Measurements from ENCODE around the gene MED25.
"Not testable (repeated sequence)": the region's sequence is repeated elsewhere in the genome, so short reads cannot be mapped to it uniquely, and the experiment has no call there.

The MED25 gene

GRCh38 chr19:49816590-49816989 lies 1.5 kb upstream of the MED25 start:
- Histone ChIP-seq H3K79me1 (replicated peaks; ENCODE audit: low read length, poor library complexity, severe bottlenecking) (peaks cover 14% of the 10 kb centered on the region), H3K27ac (ENCODE audit: low read length, poor library complexity, severe bottlenecking) (no peak overlapping the region), H3K14ac (ENCODE audit: low read length in 2 of 2) (no peak overlapping the region), H3K9ac (ENCODE audit: low read length) (peak overlapping the region; percentile 99), H2BK120ac (ENCODE audit: low read depth, low read length) (no peak overlapping the region), H3K27me3 (ENCODE audit: control insufficient read depth in 1 of 2, insufficient read depth in 1 of 2, low read length in 2 of 2) (no peaks in the 10 kb centered on the region), H3K4me2 (ENCODE audit: low read length, poor library complexity, severe bottlenecking) (no peak overlapping the region), H4K91ac (ENCODE audit: low read length) (no peak overlapping the region), H3K23ac (ENCODE audit: low read length in 2 of 2) (no peak overlapping the region), H2BK5ac (ENCODE audit: low read depth, low read length, poor library complexity, severe bottlenecking) (no peak overlapping the region), H2AK5ac (ENCODE audit: low read length, severe bottlenecking) (no peak overlapping the region), H2AFZ (ENCODE audit: low read depth, low read length) (no peak overlapping the region), H2BK15ac (ENCODE audit: low read depth, poor library complexity, severe bottlenecking) (no peak overlapping the region), H3K9me3 (ENCODE audit: control insufficient read depth, low read length) (no peaks in the 10 kb centered on the region), H3K4me3 (ENCODE audit: insufficient read depth in 1 of 2, low read depth in 1 of 2, low read length in 2 of 2) (peak overlapping the region in 1 of 2 experiments; percentile 99), H2BK12ac (ENCODE audit: low read length in 2 of 2) (no peak overlapping the region), H3K36me3 (ENCODE audit: control insufficient read depth in 1 of 2, insufficient read depth in 2 of 2, low read depth in 1 of 2, low read length in 2 of 2) (peaks cover 11% of the 10 kb centered on the region in 2 experiments), H3K18ac (ENCODE audit: low read depth in 1 of 2, low read length in 2 of 2) (no peak overlapping the region), H4K8ac (ENCODE audit: low read length) (no peak overlapping the region), H3K4ac (ENCODE audit: low read depth in 1 of 2, low read length in 2 of 2) (no peak overlapping the region), H3K4me1 (ENCODE audit: control insufficient read depth, insufficient read depth, low read depth, low read length) (peaks cover 18% of the 10 kb centered on the region)
- 94% methylated on average over 14 of the region's 14 CpGs for WGBS
- no peak for DNase-seq

- WGBS = 47% methylated on average over 16 of the region's 16 CpGs
- no peak overlapping the region for H2BK5ac ChIP-seq (ENCODE audit: low read depth, low read length, poor library complexity, severe bottlenecking)
- no peak overlapping the region for H4K8ac ChIP-seq (ENCODE audit: low read length)
- H3K27me3 ChIP-seq (ENCODE audit: control insufficient read depth in 1 of 2, insufficient read depth in 1 of 2, low read length in 2 of 2) = no peaks in the 10 kb centered on the region
- peaks cover 11% of the 10 kb centered on the region for H3K4me1 ChIP-seq (ENCODE audit: control insufficient read depth, insufficient read depth, low read depth, low read length)
- DNase-seq = peak; percentile 42
- no peaks in the 10 kb centered on the region for H3K9me3 ChIP-seq (ENCODE audit: control insufficient read depth, low read length)
- H3K36me3 ChIP-seq (ENCODE audit: control insufficient read depth in 1 of 2, insufficient read depth in 2 of 2, low read depth in 1 of 2, low read length in 2 of 2) = peaks cover 20 to 22% of the 10 kb centered on the region in 2 experiments
- peak overlapping the region; percentile 34 for H4K91ac ChIP-seq (ENCODE audit: low read length)
- H3K18ac ChIP-seq (ENCODE audit: low read depth in 1 of 2, low read length in 2 of 2) = peak overlapping the region; percentile 85 to 93
- H3K4me3 ChIP-seq (ENCODE audit: insufficient read depth in 1 of 2, low read depth in 1 of 2, low read length in 2 of 2) = peak overlapping the region; percentile 76 to 99
- H2AK5ac ChIP-seq (ENCODE audit: low read length, severe bottlenecking) = peak overlapping the region; percentile 10
- H3K14ac ChIP-seq (ENCODE audit: low read length in 2 of 2) = peak overlapping the region in 1 of 2 experiments; percentile 11
- peak overlapping the region; percentile 21 for H2AFZ ChIP-seq (ENCODE audit: low read depth, low read length)
- peak overlapping the region in 1 of 2 experiments; percentile 52 for H2BK12ac ChIP-seq (ENCODE audit: low read length in 2 of 2)
- peak overlapping the region; percentile 46 to 92 for H3K4ac ChIP-seq (ENCODE audit: low read depth in 1 of 2, low read length in 2 of 2)
- no peak overlapping the region for H3K27ac ChIP-seq (ENCODE audit: low read length, poor library complexity, severe bottlenecking)
- H3K23ac ChIP-seq (ENCODE audit: low read length in 2 of 2) = no peak overlapping the region
- peak overlapping the region; percentile 91 for H3K4me2 ChIP-seq (ENCODE audit: low read length, poor library complexity, severe bottlenecking)
- H2BK120ac ChIP-seq (ENCODE audit: low read depth, low read length) = peak overlapping the region; percentile 42
- peak overlapping the region; percentile 99 for H3K9ac ChIP-seq (ENCODE audit: low read length)
- peaks cover 22% of the 10 kb centered on the region for H3K79me1 ChIP-seq (replicated peaks; ENCODE audit: low read length, poor library complexity, severe bottlenecking)
- H2BK15ac ChIP-seq (ENCODE audit: low read depth, poor library complexity, severe bottlenecking) = no peak overlapping the region
Measured at GRCh38 chr19:49818649-49819370, 721 bp downstream of the MED25 start.

- not testable (repeated sequence) for H2BK5ac ChIP-seq (ENCODE audit: low read depth, low read length, poor library complexity, severe bottlenecking)
- WGBS = 93% methylated on average over 5 of the region's 7 CpGs
Measured at GRCh38 chr19:49819452-49820115, 1.5 kb downstream of the MED25 start.

GRCh38 chr19:49820125-49820524 lies 2.0 kb downstream of the MED25 start:
- Histone ChIP-seq H3K27ac (ENCODE audit: low read length, poor library complexity, severe bottlenecking) (no peak overlapping the region), H2BK120ac (ENCODE audit: low read depth, low read length) (no peak overlapping the region), H3K18ac (ENCODE audit: low read depth in 1 of 2, low read length in 2 of 2) (no peak overlapping the region), H4K8ac (ENCODE audit: low read length) (no peak overlapping the region), H2AFZ (ENCODE audit: low read depth, low read length) (no peak overlapping the region), H4K91ac (ENCODE audit: low read length) (no peak overlapping the region), H3K27me3 (ENCODE audit: control insufficient read depth in 1 of 2, insufficient read depth in 1 of 2, low read length in 2 of 2) (no peaks in the 10 kb centered on the region), H3K23ac (ENCODE audit: low read length in 2 of 2) (no peak overlapping the region), H2BK15ac (ENCODE audit: low read depth, poor library complexity, severe bottlenecking) (no peak overlapping the region), H3K36me3 (ENCODE audit: control insufficient read depth in 1 of 2, insufficient read depth in 2 of 2, low read depth in 1 of 2, low read length in 2 of 2) (peaks cover 25 to 27% of the 10 kb centered on the region in 2 experiments), H3K4me1 (ENCODE audit: control insufficient read depth, insufficient read depth, low read depth, low read length) (peaks cover 11% of the 10 kb centered on the region), H3K9me3 (ENCODE audit: control insufficient read depth, low read length) (no peaks in the 10 kb centered on the region), H2BK5ac (ENCODE audit: low read depth, low read length, poor library complexity, severe bottlenecking) (no peak overlapping the region), H2AK5ac (ENCODE audit: low read length, severe bottlenecking) (no peak overlapping the region), H3K4me3 (ENCODE audit: insufficient read depth in 1 of 2, low read depth in 1 of 2, low read length in 2 of 2) (no peak overlapping the region), H3K14ac (ENCODE audit: low read length in 2 of 2) (no peak overlapping the region), H2BK12ac (ENCODE audit: low read length in 2 of 2) (no peak overlapping the region), H3K79me1 (replicated peaks; ENCODE audit: low read length, poor library complexity, severe bottlenecking) (peaks cover 29% of the 10 kb centered on the region), H3K9ac (ENCODE audit: low read length) (peak overlapping the region; percentile 99), H3K4me2 (ENCODE audit: low read length, poor library complexity, severe bottlenecking) (no peak overlapping the region), H3K4ac (ENCODE audit: low read depth in 1 of 2, low read length in 2 of 2) (no peak overlapping the region)
- DNase-seq = peak; percentile 45
- WGBS = 82% methylated on average over 9 of the region's 10 CpGs

More at GRCh38 chr19:49819452-49820115, 1.5 kb downstream of the MED25 start:
- H3K18ac ChIP-seq (ENCODE audit: low read depth in 1 of 2, low read length in 2 of 2); H4K91ac ChIP-seq (ENCODE audit: low read length); H3K27ac ChIP-seq (ENCODE audit: low read length, poor library complexity, severe bottlenecking); H4K8ac ChIP-seq (ENCODE audit: low read length); H2BK15ac ChIP-seq (ENCODE audit: low read depth, poor library complexity, severe bottlenecking); H2BK12ac ChIP-seq (ENCODE audit: low read length in 2 of 2); H3K27me3 ChIP-seq (ENCODE audit: control insufficient read depth in 1 of 2, insufficient read depth in 1 of 2, low read length in 2 of 2); H3K23ac ChIP-seq (ENCODE audit: low read length in 2 of 2); H2AK5ac ChIP-seq (ENCODE audit: low read length, severe bottlenecking); H3K9me3 ChIP-seq (ENCODE audit: control insufficient read depth, low read length); H3K4ac ChIP-seq (ENCODE audit: low read depth in 1 of 2, low read length in 2 of 2); H2BK120ac ChIP-seq (ENCODE audit: low read depth, low read length); H2AFZ ChIP-seq (ENCODE audit: low read depth, low read length); DNase-seq: not testable (repeated sequence)
- Histone ChIP-seq H3K79me1 (replicated peaks; ENCODE audit: low read length, poor library complexity, severe bottlenecking) (peaks cover 27% of the 10 kb centered on the region), H3K4me1 (ENCODE audit: control insufficient read depth, insufficient read depth, low read depth, low read length) (peaks cover 11% of the 10 kb centered on the region), H3K14ac (ENCODE audit: low read length in 2 of 2) (peak overlapping the region in 1 of 2 experiments; percentile 11), H3K9ac (ENCODE audit: low read length) (peak overlapping the region; percentile 99), H3K36me3 (ENCODE audit: control insufficient read depth in 1 of 2, insufficient read depth in 2 of 2, low read depth in 1 of 2, low read length in 2 of 2) (peaks cover 25 to 27% of the 10 kb centered on the region in 2 experiments), H3K4me2 (ENCODE audit: low read length, poor library complexity, severe bottlenecking) (peak overlapping the region; percentile 91), H3K4me3 (ENCODE audit: insufficient read depth in 1 of 2, low read depth in 1 of 2, low read length in 2 of 2) (peak overlapping the region in 1 of 2 experiments; percentile 99)
